ENCODE results near the gene ZBTB7B.

ZBTB7B gene

GRCh38 chr1:155017041-155017945 is 14.7 kb downstream of the ZBTB7B start:
- peak; percentile 86 for DNase-seq (ENCODE audit: low spot score)

GRCh38 chr1:155017946-155018316 is 15.3 kb downstream of the ZBTB7B start:
- DNase-seq (ENCODE audit: low spot score), result no peak

GRCh38 chr1:155018617-155019348 is 16.2 kb downstream of the ZBTB7B start:
- DNase-seq (ENCODE audit: low spot score), result no peak

GRCh38 chr1:155019377-155020245 is 17.0 kb downstream of the ZBTB7B start:
- no peak for DNase-seq (ENCODE audit: low spot score)

- DNase-seq (ENCODE audit: low spot score), result no peak
Measured at GRCh38 chr1:155022136-155022926, 19.7 kb downstream of the ZBTB7B start.

GRCh38 chr1:155022927-155023236 is 20.3 kb downstream of the ZBTB7B start:
- DNase-seq (ENCODE audit: low spot score), result no peak

GRCh38 chr1:155023627-155024026 is 21.0 kb downstream of the ZBTB7B start:
- no peak for DNase-seq (ENCODE audit: low spot score)

GRCh38 chr1:155024315-155024714 is 21.7 kb downstream of the ZBTB7B start:
- no peak for DNase-seq (ENCODE audit: low spot score)

- DNase-seq (ENCODE audit: low spot score), result no peak
Measured at GRCh38 chr1:155026154-155026553, 23.6 kb downstream of the ZBTB7B start.

- peak; percentile 36 for DNase-seq (ENCODE audit: low spot score)
Measured at GRCh38 chr1:155026588-155026987, 24.0 kb downstream of the ZBTB7B start.

GRCh38 chr1:155029513-155030242 is 27.1 kb downstream of the ZBTB7B start:
- no peak for DNase-seq (ENCODE audit: low spot score)

GRCh38 chr1:155030243-155030795 is 27.7 kb downstream of the ZBTB7B start:
- DNase-seq (ENCODE audit: low spot score), result no peak

- DNase-seq (ENCODE audit: low spot score), result no peak
Measured at GRCh38 chr1:155030899-155031298, 28.3 kb downstream of the ZBTB7B start.

- no peak for DNase-seq (ENCODE audit: low spot score)
Measured at GRCh38 chr1:155032886-155033285, 30.3 kb downstream of the ZBTB7B start.

- DNase-seq (ENCODE audit: low spot score), result no peak
Measured at GRCh38 chr1:155033524-155033923, 30.9 kb downstream of the ZBTB7B start, which contains the start of the genes DCST1 and DCST2. DCST1 (plus strand) TSS chr1:155033824; CDS start chr1:155034037, 213 bp downstream. DCST2 (minus strand) TSS chr1:155033781; CDS start chr1:155033701, 80 bp downstream.

- no peak for DNase-seq (ENCODE audit: low spot score)
Measured at GRCh38 chr1:155034318-155035208, 32.0 kb downstream of the ZBTB7B start.

- no peak for DNase-seq (ENCODE audit: low spot score)
Measured at GRCh38 chr1:155035936-155036335, 33.3 kb downstream of the ZBTB7B start.

GRCh38 chr1:155037043-155037442 is 34.4 kb downstream of the ZBTB7B start:
- no peak for DNase-seq (ENCODE audit: low spot score)

- no peak for DNase-seq (ENCODE audit: low spot score)
Measured at GRCh38 chr1:155037851-155038441, 35.3 kb downstream of the ZBTB7B start.

All from AG08395 (cell line).